Fibroblast of lung (primary cell): ENCODE results near the gene LTK.

Experiments used
- EZH2 ChIP-seq: IDR thresholded peaks from 2 replicates; pipeline ENCODE4 v1.5.1; 2012; ENCODE audit warnings: low read length, control low read depth, mild to moderate bottlenecking; ENCODE audit errors: missing control alignments
- TF ChIP-seq, protein P1 (sequence below), 2 donors: IDR thresholded peaks in 1 of 2; conservative IDR thresholded peaks in 1 of 2; 1 replicate in 1 of 2; 2 replicates in 1 of 2; pipeline ENCODE4 v1.5.1; 2011 to 2012; ENCODE audit warnings: low read length in 2 of 2, control low read depth in 1 of 2, inconsistent platforms in 1 of 2, low read depth in 1 of 2, mild to moderate bottlenecking in 1 of 2

DNA sequence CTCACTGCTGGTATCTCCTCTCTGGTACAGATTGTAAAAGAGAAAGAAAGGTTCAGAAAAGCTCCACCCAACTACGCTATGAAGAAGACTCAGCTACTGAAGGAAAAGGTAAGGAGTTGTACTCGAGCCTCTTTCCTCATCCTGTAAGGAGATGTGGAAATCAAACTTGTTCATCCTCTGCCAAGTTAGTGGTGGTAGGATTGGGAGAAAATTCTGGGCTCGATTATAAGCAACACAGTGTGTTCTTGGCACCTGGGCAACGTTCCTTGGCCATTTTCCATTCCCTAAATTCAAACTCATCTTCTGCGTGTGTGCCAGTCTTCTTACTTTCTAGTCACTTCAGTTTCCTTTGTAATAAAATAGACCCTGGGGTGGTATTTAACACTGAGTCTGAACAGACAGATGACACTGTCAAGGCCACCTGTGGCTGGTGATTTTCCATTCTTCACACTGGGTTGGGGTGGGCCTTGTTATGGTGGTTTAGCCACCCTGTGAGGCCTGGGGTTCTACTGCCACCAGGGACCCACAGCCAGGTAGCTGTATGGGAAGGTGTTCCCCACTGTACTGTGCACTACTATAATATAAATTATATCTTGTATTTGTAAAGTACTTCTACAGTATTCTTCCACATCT lies 37.1 kb downstream of the LTK start:
- TF ChIP-seq, protein P1, sequence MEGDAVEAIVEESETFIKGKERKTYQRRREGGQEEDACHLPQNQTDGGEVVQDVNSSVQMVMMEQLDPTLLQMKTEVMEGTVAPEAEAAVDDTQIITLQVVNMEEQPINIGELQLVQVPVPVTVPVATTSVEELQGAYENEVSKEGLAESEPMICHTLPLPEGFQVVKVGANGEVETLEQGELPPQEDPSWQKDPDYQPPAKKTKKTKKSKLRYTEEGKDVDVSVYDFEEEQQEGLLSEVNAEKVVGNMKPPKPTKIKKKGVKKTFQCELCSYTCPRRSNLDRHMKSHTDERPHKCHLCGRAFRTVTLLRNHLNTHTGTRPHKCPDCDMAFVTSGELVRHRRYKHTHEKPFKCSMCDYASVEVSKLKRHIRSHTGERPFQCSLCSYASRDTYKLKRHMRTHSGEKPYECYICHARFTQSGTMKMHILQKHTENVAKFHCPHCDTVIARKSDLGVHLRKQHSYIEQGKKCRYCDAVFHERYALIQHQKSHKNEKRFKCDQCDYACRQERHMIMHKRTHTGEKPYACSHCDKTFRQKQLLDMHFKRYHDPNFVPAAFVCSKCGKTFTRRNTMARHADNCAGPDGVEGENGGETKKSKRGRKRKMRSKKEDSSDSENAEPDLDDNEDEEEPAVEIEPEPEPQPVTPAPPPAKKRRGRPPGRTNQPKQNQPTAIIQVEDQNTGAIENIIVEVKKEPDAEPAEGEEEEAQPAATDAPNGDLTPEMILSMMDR (conservative IDR thresholded peaks at IDR 0.05 in 1 of 2, IDR thresholded peaks at IDR 0.05 in 1 of 2; ENCODE audit: low read depth in 1 of 2, low read length in 2 of 2): no peak
- TF ChIP-seq EZH2: no peak
